Measurements from ENCODE around the gene ACAP3. TPM values are rescaled to one million over a fixed set of nuclear protein-coding genes. Genes with fewer than 3 reads are reported as not detected.
A peak's percentile ranks its signal among the peaks of the same experiment; 100 is the strongest.

ACAP3 gene
- total RNA-seq, 1 experiment from 2014 or later, result 28.1 TPM

GRCh38 chr1:1335283-1335682 lies 27.6 kb upstream of the ACAP3 start:
- H3K79me2 ChIP-seq (ENCODE audit: low read length), result peaks cover 10% of the 10 kb centered on the region; the same call in 1 of the 2 replicates
- H3K9ac ChIP-seq (ENCODE audit: low read length), result no peak overlapping the region
- no peak overlapping the region for H3K4me3 ChIP-seq (ENCODE audit: low read length)

GRCh38 chr1:1334835-1335234 lies 27.1 kb upstream of the ACAP3 start:
- DNase-seq, result peak; percentile 55
- Histone ChIP-seq H3K9me2 (replicated peaks; ENCODE audit: insufficient read depth, low read length) (no peaks in the 10 kb centered on the region), H3K9me3 (ENCODE audit: low read length) (no peaks in the 10 kb centered on the region), H3K27me3 (ENCODE audit: low read length) (no peaks in the 10 kb centered on the region), H3K79me2 (ENCODE audit: low read length) (peaks cover 10% of the 10 kb centered on the region; the same call in 1 of the 2 replicates), H3K4me1 (ENCODE audit: low read length) (peaks cover 47% of the 10 kb centered on the region), H2AFZ (ENCODE audit: low read length) (no peak overlapping the region), H3K4me2 (ENCODE audit: low read depth, low read length, poor library complexity, severe bottlenecking) (no peak overlapping the region), H4K20me1 (ENCODE audit: insufficient read depth, low read depth, low read length) (peaks cover 17% of the 10 kb centered on the region), H3K27ac (ENCODE audit: low read length) (peak overlapping the region; percentile 53), H3K36me3 (ENCODE audit: insufficient read depth, low read length) (peaks cover 3% of the 10 kb centered on the region; the same call in 1 of the 2 replicates), H3K4me3 (ENCODE audit: low read length) (no peak overlapping the region), H3K9ac (ENCODE audit: low read length) (no peak overlapping the region)

More at GRCh38 chr1:1335283-1335682, 27.6 kb upstream of the ACAP3 start:
- Histone ChIP-seq H3K27me3 (ENCODE audit: low read length) (no peaks in the 10 kb centered on the region), H3K36me3 (ENCODE audit: insufficient read depth, low read length) (peaks cover 3% of the 10 kb centered on the region; the same call in 1 of the 2 replicates), H3K4me1 (ENCODE audit: low read length) (peaks cover 42% of the 10 kb centered on the region), H3K9me2 (replicated peaks; ENCODE audit: insufficient read depth, low read length) (no peaks in the 10 kb centered on the region), H3K9me3 (ENCODE audit: low read length) (no peaks in the 10 kb centered on the region), H3K4me2 (ENCODE audit: low read depth, low read length, poor library complexity, severe bottlenecking) (no peak overlapping the region), H2AFZ (ENCODE audit: low read length) (no peak overlapping the region), H3K27ac (ENCODE audit: low read length) (peak overlapping the region; percentile 53), H4K20me1 (ENCODE audit: insufficient read depth, low read depth, low read length) (peaks cover 17% of the 10 kb centered on the region)
- DNase-seq, result peak; percentile 73

DNA sequence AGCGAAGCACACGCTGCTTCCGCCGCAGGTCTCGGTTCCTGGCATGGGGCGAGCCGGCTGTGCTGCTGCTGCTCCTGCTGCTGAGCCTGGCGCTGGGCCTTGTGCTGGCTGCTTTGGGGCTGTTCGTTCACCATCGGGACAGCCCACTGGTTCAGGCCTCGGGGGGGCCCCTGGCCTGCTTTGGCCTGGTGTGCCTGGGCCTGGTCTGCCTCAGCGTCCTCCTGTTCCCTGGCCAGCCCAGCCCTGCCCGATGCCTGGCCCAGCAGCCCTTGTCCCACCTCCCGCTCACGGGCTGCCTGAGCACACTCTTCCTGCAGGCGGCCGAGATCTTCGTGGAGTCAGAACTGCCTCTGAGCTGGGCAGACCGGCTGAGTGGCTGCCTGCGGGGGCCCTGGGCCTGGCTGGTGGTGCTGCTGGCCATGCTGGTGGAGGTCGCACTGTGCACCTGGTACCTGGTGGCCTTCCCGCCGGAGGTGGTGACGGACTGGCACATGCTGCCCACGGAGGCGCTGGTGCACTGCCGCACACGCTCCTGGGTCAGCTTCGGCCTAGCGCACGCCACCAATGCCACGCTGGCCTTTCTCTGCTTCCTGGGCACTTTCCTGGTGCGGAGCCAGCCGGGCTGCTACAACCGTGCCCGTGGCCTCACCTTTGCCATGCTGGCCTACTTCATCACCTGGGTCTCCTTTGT lies 26.0 kb upstream of the ACAP3 start:
- Histone ChIP-seq H3K4me2 (ENCODE audit: low read depth, low read length, poor library complexity, severe bottlenecking) (no peak overlapping the region), H2AFZ (ENCODE audit: low read length) (no peak overlapping the region), H3K9me2 (replicated peaks; ENCODE audit: insufficient read depth, low read length) (no peaks in the 10 kb centered on the region), H3K27me3 (ENCODE audit: low read length) (no peaks in the 10 kb centered on the region), H3K4me3 (ENCODE audit: low read length) (no peak overlapping the region), H3K4me1 (ENCODE audit: low read length) (peaks cover 58% of the 10 kb centered on the region), H3K9me3 (ENCODE audit: low read length) (no peaks in the 10 kb centered on the region), H3K9ac (ENCODE audit: low read length) (no peak overlapping the region), H3K36me3 (ENCODE audit: insufficient read depth, low read length) (peaks cover 3% of the 10 kb centered on the region; the same call in 1 of the 2 replicates), H3K27ac (ENCODE audit: low read length) (no peak overlapping the region), H4K20me1 (ENCODE audit: insufficient read depth, low read depth, low read length) (peaks cover 17% of the 10 kb centered on the region), H3K79me2 (ENCODE audit: low read length) (peaks cover 10% of the 10 kb centered on the region; the same call in 1 of the 2 replicates)
- no peak for DNase-seq

DNA sequence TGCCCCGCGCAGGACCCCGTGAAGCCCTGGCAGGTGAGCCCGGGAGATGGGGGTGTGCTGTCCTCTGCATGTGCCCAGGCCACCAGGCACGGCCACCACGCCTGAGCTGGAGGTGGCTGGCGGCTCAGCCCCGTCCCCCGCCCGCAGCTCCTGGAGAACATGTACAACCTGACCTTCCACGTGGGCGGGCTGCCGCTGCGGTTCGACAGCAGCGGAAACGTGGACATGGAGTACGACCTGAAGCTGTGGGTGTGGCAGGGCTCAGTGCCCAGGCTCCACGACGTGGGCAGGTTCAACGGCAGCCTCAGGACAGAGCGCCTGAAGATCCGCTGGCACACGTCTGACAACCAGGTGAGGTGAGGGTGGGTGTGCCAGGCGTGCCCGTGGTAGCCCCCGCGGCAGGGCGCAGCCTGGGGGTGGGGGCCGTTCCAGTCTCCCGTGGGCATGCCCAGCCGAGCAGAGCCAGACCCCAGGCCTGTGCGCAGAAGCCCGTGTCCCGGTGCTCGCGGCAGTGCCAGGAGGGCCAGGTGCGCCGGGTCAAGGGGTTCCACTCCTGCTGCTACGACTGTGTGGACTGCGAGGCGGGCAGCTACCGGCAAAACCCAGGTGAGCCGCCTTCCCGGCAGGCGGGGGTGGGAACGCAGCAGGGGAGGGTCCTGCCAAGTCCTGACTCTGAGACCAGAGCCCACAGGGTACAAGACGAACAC lies 25.2 kb upstream of the ACAP3 start:
- Histone ChIP-seq H3K27me3 (ENCODE audit: low read length) (no peaks in the 10 kb centered on the region), H3K9me3 (ENCODE audit: low read length) (no peaks in the 10 kb centered on the region), H3K27ac (ENCODE audit: low read length) (no peak overlapping the region), H3K9me2 (replicated peaks; ENCODE audit: insufficient read depth, low read length) (no peaks in the 10 kb centered on the region), H3K36me3 (ENCODE audit: insufficient read depth, low read length) (peaks cover 3% of the 10 kb centered on the region; the same call in 1 of the 2 replicates), H2AFZ (ENCODE audit: low read length) (no peak overlapping the region), H3K79me2 (ENCODE audit: low read length) (peaks cover 10% of the 10 kb centered on the region; the same call in 1 of the 2 replicates), H3K9ac (ENCODE audit: low read length) (no peak overlapping the region), H3K4me1 (ENCODE audit: low read length) (peaks cover 66% of the 10 kb centered on the region), H3K4me2 (ENCODE audit: low read depth, low read length, poor library complexity, severe bottlenecking) (no peak overlapping the region), H3K4me3 (ENCODE audit: low read length) (peak overlapping the region; percentile 80; the same call in 1 of the 2 replicates), H4K20me1 (ENCODE audit: insufficient read depth, low read depth, low read length) (peaks cover 17% of the 10 kb centered on the region)
- no peak for DNase-seq

DNA sequence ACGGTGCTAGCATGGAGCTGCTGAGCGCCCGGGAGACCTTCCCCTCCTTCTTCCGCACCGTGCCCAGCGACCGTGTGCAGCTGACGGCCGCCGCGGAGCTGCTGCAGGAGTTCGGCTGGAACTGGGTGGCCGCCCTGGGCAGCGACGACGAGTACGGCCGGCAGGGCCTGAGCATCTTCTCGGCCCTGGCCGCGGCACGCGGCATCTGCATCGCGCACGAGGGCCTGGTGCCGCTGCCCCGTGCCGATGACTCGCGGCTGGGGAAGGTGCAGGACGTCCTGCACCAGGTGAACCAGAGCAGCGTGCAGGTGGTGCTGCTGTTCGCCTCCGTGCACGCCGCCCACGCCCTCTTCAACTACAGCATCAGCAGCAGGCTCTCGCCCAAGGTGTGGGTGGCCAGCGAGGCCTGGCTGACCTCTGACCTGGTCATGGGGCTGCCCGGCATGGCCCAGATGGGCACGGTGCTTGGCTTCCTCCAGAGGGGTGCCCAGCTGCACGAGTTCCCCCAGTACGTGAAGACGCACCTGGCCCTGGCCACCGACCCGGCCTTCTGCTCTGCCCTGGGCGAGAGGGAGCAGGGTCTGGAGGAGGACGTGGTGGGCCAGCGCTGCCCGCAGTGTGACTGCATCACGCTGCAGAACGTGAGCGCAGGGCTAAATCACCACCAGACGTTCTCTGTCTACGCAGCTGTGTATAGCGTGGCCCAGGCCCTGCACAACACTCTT lies 24.5 kb upstream of the ACAP3 start:
- peak overlapping the region; percentile 95 for H3K4me2 ChIP-seq (ENCODE audit: low read depth, low read length, poor library complexity, severe bottlenecking)
- H3K9me3 ChIP-seq (ENCODE audit: low read length), result no peaks in the 10 kb centered on the region
- peak overlapping the region; percentile 99 for H3K27ac ChIP-seq (ENCODE audit: low read length)
- H3K79me2 ChIP-seq (ENCODE audit: low read length), result peaks cover 11% of the 10 kb centered on the region
- H3K4me3 ChIP-seq (ENCODE audit: low read length), result peak overlapping the region; percentile 80; the same call in 1 of the 2 replicates
- peak overlapping the region; percentile 98 for H3K9ac ChIP-seq (ENCODE audit: low read length)
- H3K9me2 ChIP-seq (replicated peaks; ENCODE audit: insufficient read depth, low read length), result no peaks in the 10 kb centered on the region
- H3K36me3 ChIP-seq (ENCODE audit: insufficient read depth, low read length), result no peaks in the 10 kb centered on the region; the same call in 1 of the 2 replicates
- H3K27me3 ChIP-seq (ENCODE audit: low read length), result no peaks in the 10 kb centered on the region
- H4K20me1 ChIP-seq (ENCODE audit: insufficient read depth, low read depth, low read length), result peaks cover 13% of the 10 kb centered on the region
- H3K4me1 ChIP-seq (ENCODE audit: low read length), result peaks cover 70% of the 10 kb centered on the region
- DNase-seq, result no peak
- no peak overlapping the region for H2AFZ ChIP-seq (ENCODE audit: low read length)

- Histone ChIP-seq H4K20me1 (ENCODE audit: insufficient read depth, low read depth, low read length) (peaks cover 14% of the 10 kb centered on the region), H3K9ac (ENCODE audit: low read length) (peak within 1 kb of the TSS; percentile 98), H3K79me2 (ENCODE audit: low read length) (peaks cover 19% of the 10 kb centered on the region), H3K9me3 (ENCODE audit: low read length) (no peaks in the 10 kb centered on the region), H2AFZ (ENCODE audit: low read length) (no peak within 1 kb of the TSS), H3K36me3 (ENCODE audit: insufficient read depth, low read length) (no peaks in the 10 kb centered on the region; the same call in 1 of the 2 replicates), H3K27me3 (ENCODE audit: low read length) (no peaks in the 10 kb centered on the region), H3K4me1 (ENCODE audit: low read length) (peaks cover 79% of the 10 kb centered on the region), H3K27ac (ENCODE audit: low read length) (peak within 1 kb of the TSS; percentile 99), H3K4me2 (ENCODE audit: low read depth, low read length, poor library complexity, severe bottlenecking) (peak within 1 kb of the TSS; percentile 95), H3K4me3 (ENCODE audit: low read length) (peak within 1 kb of the TSS; percentile 80), H3K9me2 (replicated peaks; ENCODE audit: insufficient read depth, low read length) (no peaks in the 10 kb centered on the region)
- DNase-seq, result peak; percentile 95
Measured at GRCh38 chr1:1331068-1331965, 23.6 kb upstream of the ACAP3 start, which contains the start of gene TAS1R3. TAS1R3 (plus strand) TSS chr1:1331280; CDS start chr1:1331346, 66 bp downstream.

DNA sequence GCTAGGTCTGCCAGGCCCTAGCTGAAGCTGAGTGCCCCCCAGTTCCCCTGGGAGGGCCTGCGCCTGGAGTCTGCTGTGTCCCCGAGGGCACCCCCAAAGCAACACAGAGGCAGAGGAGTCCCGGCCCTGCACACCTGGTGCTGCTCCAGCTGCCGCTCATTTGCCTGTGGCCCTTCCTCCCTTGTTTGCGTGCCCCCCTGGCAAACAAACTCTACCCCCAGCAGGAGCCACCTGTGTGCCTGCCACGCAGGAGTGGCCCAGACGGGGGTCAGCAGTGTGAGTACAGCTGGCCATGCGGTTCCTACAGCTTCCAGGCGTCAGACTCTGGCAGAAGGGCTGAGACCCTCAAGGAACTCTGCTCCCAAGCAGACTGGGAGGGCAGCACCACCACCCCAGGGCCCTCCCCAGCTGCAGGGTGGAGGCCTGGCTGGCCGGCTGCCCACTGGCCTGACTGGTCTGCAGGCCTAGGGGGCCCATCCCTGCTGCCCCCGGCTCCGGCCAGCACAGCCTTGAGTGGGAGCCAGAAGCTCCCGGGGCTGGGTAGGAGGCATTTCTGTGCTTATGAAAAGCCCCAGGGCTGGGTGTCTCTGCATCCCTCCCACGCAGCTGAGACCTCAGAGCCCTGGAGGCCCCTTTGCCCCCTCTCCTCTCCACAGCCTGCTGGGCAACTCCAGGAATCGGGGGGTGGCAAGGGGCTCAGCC lies 22.8 kb upstream of the ACAP3 start:
- Histone ChIP-seq H3K9me3 (ENCODE audit: low read length) (no peaks in the 10 kb centered on the region), H3K9ac (ENCODE audit: low read length) (peak overlapping the region; percentile 98)

More for the DNA sequence above, 22.8 kb upstream of the ACAP3 start:
- peaks cover 84% of the 10 kb centered on the region for H3K4me1 ChIP-seq (ENCODE audit: low read length)
- no peaks in the 10 kb centered on the region; the same call in 1 of the 2 replicates for H3K36me3 ChIP-seq (ENCODE audit: insufficient read depth, low read length)
- no peak overlapping the region for H2AFZ ChIP-seq (ENCODE audit: low read length)
- H3K27ac ChIP-seq (ENCODE audit: low read length), result peak overlapping the region; percentile 99
- H3K4me3 ChIP-seq (ENCODE audit: low read length), result peak overlapping the region; percentile 80
- peaks cover 14% of the 10 kb centered on the region for H4K20me1 ChIP-seq (ENCODE audit: insufficient read depth, low read depth, low read length)
- no peaks in the 10 kb centered on the region for H3K9me2 ChIP-seq (replicated peaks; ENCODE audit: insufficient read depth, low read length)
- H3K4me2 ChIP-seq (ENCODE audit: low read depth, low read length, poor library complexity, severe bottlenecking), result peak overlapping the region; percentile 95
- peaks cover 27% of the 10 kb centered on the region for H3K79me2 ChIP-seq (ENCODE audit: low read length)
- H3K27me3 ChIP-seq (ENCODE audit: low read length), result no peaks in the 10 kb centered on the region
- DNase-seq, result peak; percentile 93
